Measurements from ENCODE around the gene DNAH3.

DNA sequence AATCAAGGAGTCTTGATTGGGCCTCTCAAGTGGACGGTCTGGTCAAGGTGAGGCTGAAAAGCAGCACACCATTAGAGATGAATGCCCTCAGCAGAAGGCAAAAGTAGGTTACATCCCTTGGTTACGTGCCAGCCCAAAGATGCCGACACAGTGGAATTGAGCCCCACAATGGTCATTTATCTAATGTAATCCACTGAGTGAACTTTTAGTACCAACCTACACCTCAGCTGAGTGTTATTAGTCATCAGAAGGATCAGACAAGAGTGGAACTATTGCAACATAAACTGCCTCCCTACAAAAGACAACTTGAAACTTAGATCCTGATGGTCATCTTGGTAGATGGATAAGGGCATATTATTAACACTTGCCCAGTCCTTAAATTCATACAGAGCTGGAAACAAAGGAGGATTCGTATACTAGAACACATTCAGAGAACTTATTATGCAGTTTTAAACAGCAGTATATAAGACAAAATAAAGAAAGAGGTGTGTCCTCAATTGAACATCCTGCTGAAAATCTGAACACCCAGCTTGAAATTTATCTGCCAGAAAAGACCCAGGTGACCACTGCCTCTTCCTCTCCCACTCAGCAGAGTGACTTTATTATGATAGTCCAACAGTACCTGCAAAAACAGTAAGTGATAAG, 253.3 kb downstream of the DNAH3 start:
- TF ChIP-seq CTCF (IDR thresholded peaks at IDR 0.05) (no peak), POLR2A (IDR thresholded peaks at IDR 0.05) (no peak)
